ENCODE data around the gene ELF2. TPM values are rescaled to one million over a fixed set of nuclear protein-coding genes. Genes with fewer than 3 reads are reported as not detected.
A peak's percentile ranks its signal among the peaks of the same experiment; 100 is the strongest.

Gene ELF2
- total and polyA plus RNA-seq, 2 donors (not counting 3 experiments of a cell fraction or from before 2014, with no cell fraction given), result 16.4 to 35.1 TPM

DNA sequence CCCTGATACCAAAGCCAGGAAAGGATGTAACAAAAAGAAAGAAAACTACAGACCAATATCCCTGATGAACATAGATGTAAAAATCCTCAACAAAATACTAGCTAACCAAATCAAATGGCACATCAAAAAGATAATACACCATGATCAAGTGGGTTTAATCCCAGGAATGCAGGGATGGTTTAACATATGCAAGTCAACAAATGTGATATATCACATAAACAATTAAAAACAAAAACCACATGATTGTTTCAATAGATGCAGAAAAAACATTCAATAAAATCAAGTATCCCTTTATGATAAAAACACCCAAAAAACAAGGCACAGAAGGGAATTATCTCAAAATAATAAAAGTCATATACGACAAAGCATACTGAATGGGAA lies 31.5 kb downstream of the ELF2 start:
- no peak overlapping the region for H3K4me2 ChIP-seq (ENCODE audit: insufficient read depth, low read length)
- H3K27ac ChIP-seq (ENCODE audit: insufficient read depth, low read depth, low read length), result no peak overlapping the region
- no peak overlapping the region for H2AFZ ChIP-seq (ENCODE audit: low read depth, low read length)
- intact Hi-C loops (cut with micrococcal nuclease) (no loop called here), dilution Hi-C loops (cut with MboI; ENCODE audit: extremely low pct_ligation_motif_present, low sequenced_read_pairs) (no loop called here)
- H3K4me1 ChIP-seq (ENCODE audit: control insufficient read depth, extremely low read depth, insufficient read depth, low read length), result no peaks in the 10 kb centered on the region
- FAIRE-seq (no peak), DNase-seq (ENCODE audit: low read depth, low spot score) (no peak)
- H3K4me3 ChIP-seq (replicated peaks in 1 of 3; ENCODE audit: insufficient read depth in 1 of 3, low read depth in 1 of 3, low read length in 3 of 3), result no peak overlapping the region
- TF ChIP-seq CTCF (IDR thresholded peaks at IDR 0.05; ENCODE audit: extremely low read depth in 1 of 2, insufficient read depth in 1 of 2, low read depth in 1 of 2, low read length in 2 of 2) (no peak), POLR2AphosphoS5 (IDR thresholded peaks at IDR 0.05; ENCODE audit: insufficient read depth, low read depth, low read length) (no peak)
- no peaks in the 10 kb centered on the region for H3K36me3 ChIP-seq (ENCODE audit: control insufficient read depth in 2 of 2, extremely low read depth in 1 of 2, insufficient read depth in 2 of 2, low read length in 2 of 2)
- no peak overlapping the region for H3K9ac ChIP-seq (replicated peaks; ENCODE audit: extremely low read depth, insufficient read depth, low read length)
- no peaks in the 10 kb centered on the region for H4K20me1 ChIP-seq (replicated peaks; ENCODE audit: control insufficient read depth, extremely low read depth, insufficient read depth, low read length)
- BruUV-seq (replicated peaks), result no TSS peak
- ChIA-PET CTCF (no interaction called here), POLR2A (no interaction called here)
- H3K27me3 ChIP-seq (ENCODE audit: control insufficient read depth in 2 of 2, insufficient read depth in 2 of 2, low read length in 2 of 2), result no peaks in the 10 kb centered on the region
- no peaks in the 10 kb centered on the region for H3K9me1 ChIP-seq (replicated peaks; ENCODE audit: control insufficient read depth, extremely low read depth, insufficient read depth, low read length)
- H3K79me2 ChIP-seq (ENCODE audit: control insufficient read depth, insufficient read depth, low read length), result no peaks in the 10 kb centered on the region
- no peaks in the 10 kb centered on the region for H3K9me3 ChIP-seq (replicated peaks; ENCODE audit: control insufficient read depth, insufficient read depth, low read length)

GRCh38 chr4:139144911-139145551 lies 32.0 kb downstream of the ELF2 start:
- Histone ChIP-seq H3K4me1 (ENCODE audit: control insufficient read depth, extremely low read depth, insufficient read depth, low read length) (no peaks in the 10 kb centered on the region), H3K9me1 (replicated peaks; ENCODE audit: control insufficient read depth, extremely low read depth, insufficient read depth, low read length) (no peaks in the 10 kb centered on the region), H2AFZ (ENCODE audit: low read depth, low read length) (no peak overlapping the region), H3K9ac (replicated peaks; ENCODE audit: extremely low read depth, insufficient read depth, low read length) (no peak overlapping the region), H3K27ac (ENCODE audit: insufficient read depth, low read depth, low read length) (no peak overlapping the region), H3K27me3 (ENCODE audit: control insufficient read depth in 2 of 2, insufficient read depth in 2 of 2, low read length in 2 of 2) (no peaks in the 10 kb centered on the region), H3K4me3 (replicated peaks in 1 of 3; ENCODE audit: insufficient read depth in 1 of 3, low read depth in 1 of 3, low read length in 3 of 3) (no peak overlapping the region), H4K20me1 (replicated peaks; ENCODE audit: control insufficient read depth, extremely low read depth, insufficient read depth, low read length) (no peaks in the 10 kb centered on the region), H3K36me3 (ENCODE audit: control insufficient read depth in 2 of 2, extremely low read depth in 1 of 2, insufficient read depth in 2 of 2, low read length in 2 of 2) (no peaks in the 10 kb centered on the region), H3K79me2 (ENCODE audit: control insufficient read depth, insufficient read depth, low read length) (no peaks in the 10 kb centered on the region), H3K9me3 (replicated peaks; ENCODE audit: control insufficient read depth, insufficient read depth, low read length) (no peaks in the 10 kb centered on the region), H3K4me2 (ENCODE audit: insufficient read depth, low read length) (no peak overlapping the region)
- BruUV-seq (replicated peaks), result no TSS peak
- POLR2A ChIA-PET, result no interaction called here
- FAIRE-seq (peak; percentile 43), DNase-seq (ENCODE audit: low read depth, low spot score) (no peak)
- CTCF ChIA-PET, result interaction anchor here (1.1 to 1.2 kb wide), 3 partner anchors 18 to 151 kb away, joined by 3 read pairs; no protein-coding TSS in a partner anchor
- intact Hi-C loops (cut with micrococcal nuclease) (no loop called here), dilution Hi-C loops (cut with MboI; ENCODE audit: extremely low pct_ligation_motif_present, low sequenced_read_pairs) (no loop called here)
- TF ChIP-seq POLR2AphosphoS5 (IDR thresholded peaks at IDR 0.05; ENCODE audit: insufficient read depth, low read depth, low read length) (no peak), GATA2 (IDR thresholded peaks at IDR 0.05; ENCODE audit: insufficient read depth, insufficient read length, low read depth, low read length) (no peak), CTCF (IDR thresholded peaks at IDR 0.05; ENCODE audit: extremely low read depth in 1 of 2, insufficient read depth in 1 of 2, low read depth in 1 of 2, low read length in 2 of 2) (no peak), JUN (IDR thresholded peaks at IDR 0.05; ENCODE audit: borderline replicate concordance, insufficient read depth, insufficient read length, low read depth) (no peak), MAX (IDR thresholded peaks at IDR 0.05; ENCODE audit: insufficient read depth, insufficient read length) (no peak), MYC (IDR thresholded peaks at IDR 0.05; ENCODE audit: low read depth, low read length) (no peak), FOS (IDR thresholded peaks at IDR 0.05; ENCODE audit: borderline replicate concordance, insufficient read depth, low read length) (no peak), EZH2 (IDR thresholded peaks at IDR 0.05; ENCODE audit: borderline replicate concordance, low read depth, low read length, severe bottlenecking) (no peak), POLR2A (IDR thresholded peaks at IDR 0.05; ENCODE audit: low read depth, low read length) (no peak)
